GM12801 (cell line): ENCODE measurements around the gene RGL1.

Experiments
- CTCF ChIP-seq: IDR thresholded peaks from one replicate; pipeline ENCODE4 v1.5.1; 2011; ENCODE audit warnings: control low read depth; ENCODE audit not compliant: insufficient read length; ENCODE audit errors: extremely low read depth

Gene RGL1

GRCh38 chr1:183814121-183814681, 9.3 kb downstream of the RGL1 start:
- TF ChIP-seq CTCF: no peak

DNA sequence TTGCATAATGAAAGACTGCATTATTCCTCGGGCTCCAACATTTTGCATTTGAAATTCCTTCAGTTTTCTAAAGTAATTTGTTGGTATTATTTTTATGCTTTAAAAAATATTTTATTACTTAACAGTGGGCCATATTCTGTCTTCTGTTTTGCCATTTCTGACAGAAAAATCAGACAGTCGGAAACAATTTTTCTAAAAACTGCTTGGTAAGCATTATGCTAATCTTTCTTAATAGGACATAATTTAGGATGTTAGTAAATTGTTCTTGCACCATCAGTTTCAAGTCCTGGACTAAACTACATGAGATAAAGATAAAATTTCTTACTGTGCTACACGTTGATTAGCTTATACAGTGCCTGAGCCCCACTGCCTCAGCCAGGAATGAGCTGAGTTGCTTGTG, 11.2 kb downstream of the RGL1 start:
- TF ChIP-seq CTCF: no peak

GRCh38 chr1:183817576-183818288, 12.8 kb downstream of the RGL1 start:
- TF ChIP-seq CTCF: no peak

GRCh38 chr1:183819059-183819458, 14.1 kb downstream of the RGL1 start:
- no peak for TF ChIP-seq CTCF

DNA sequence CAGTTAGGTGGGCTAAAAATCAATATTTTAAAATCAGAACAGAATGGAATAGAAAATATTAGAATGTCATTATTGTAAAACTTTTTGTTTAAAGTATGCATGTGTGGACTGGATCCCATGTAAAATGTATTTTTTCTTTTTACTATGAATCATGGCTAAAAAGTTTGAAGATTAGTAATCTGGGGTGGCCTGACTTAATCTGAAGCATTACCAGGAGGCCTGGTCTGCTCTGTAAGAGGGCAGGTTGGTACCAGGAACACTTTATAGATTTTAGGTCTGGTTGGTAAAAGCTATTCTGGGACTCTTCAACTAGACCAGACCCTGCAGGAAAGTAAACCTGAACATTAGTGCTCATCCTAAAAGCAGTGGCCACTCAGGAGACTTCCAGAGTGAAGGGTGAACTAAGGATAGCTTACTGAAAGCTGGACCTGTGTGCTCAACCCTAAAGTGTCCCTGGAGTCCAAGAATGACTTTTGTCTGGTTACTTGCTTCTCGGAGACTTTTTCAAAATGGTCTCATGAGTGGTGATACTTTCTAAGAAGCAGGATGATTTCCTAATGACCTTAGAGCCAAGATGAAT, 16.5 kb downstream of the RGL1 start:
- TF ChIP-seq CTCF: no peak

- no peak for TF ChIP-seq CTCF
Measured at GRCh38 chr1:183821889-183822611, 17.1 kb downstream of the RGL1 start.

DNA sequence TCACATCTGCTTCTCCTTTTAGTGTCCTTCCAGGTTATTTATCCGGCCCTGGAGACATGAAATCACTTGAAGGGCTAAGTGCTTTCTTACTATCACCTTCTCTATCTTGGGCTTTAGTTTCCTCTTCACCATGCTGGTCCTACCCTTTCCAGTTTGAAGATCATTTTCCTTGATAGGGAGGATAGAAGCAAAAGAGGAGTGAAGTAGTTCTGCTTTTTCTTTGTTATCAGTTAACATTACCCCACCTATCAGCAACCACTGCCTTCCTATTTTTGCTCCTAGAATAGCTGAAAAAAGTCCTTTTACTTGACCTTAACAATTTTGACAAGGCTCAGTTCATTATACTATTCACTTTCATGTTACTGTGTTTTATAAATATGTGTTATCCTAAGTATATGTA, 19.4 kb downstream of the RGL1 start:
- no peak for TF ChIP-seq CTCF
